HEK293T (cell line): ENCODE measurements around the gene TRPM5.
A peak's percentile ranks its signal among the peaks of the same experiment; 100 is the strongest.
"Not testable (repeated sequence)": the region's sequence is repeated elsewhere in the genome, so short reads cannot be mapped to it uniquely, and the experiment has no call there.

Experiments used
- CTCF ChIA-PET: fragments of 350-600 bp; formaldehyde crosslinking; extraction: SDS; loops from one replicate; lab custom pipeline; 2021; ENCODE audit warnings: antibody characterized with exemption, inconsistent platforms; lab: Yijun Ruan, JAX
- POLR2A ChIA-PET: fragments of 350-600 bp; formaldehyde crosslinking; extraction: SDS; loops from one replicate; lab custom pipeline; 2020; ENCODE audit warnings: antibody characterized with exemption, inconsistent platforms; lab: Yijun Ruan, JAX
- DNase-seq: peaks from one replicate; pipeline ENCODE4 v3.0.0; 2012; ENCODE audit warnings: mixed read lengths; ENCODE audit errors: extremely low spot score
- ARNT ChIP-seq: fragments of 450-650 bp; IDR thresholded peaks from 2 replicates; pipeline ENCODE4 v1.6.1; 2017; ENCODE audit warnings: mild to moderate bottlenecking
- BHLHE40 ChIP-seq: fragments of 450-650 bp; IDR thresholded peaks from 2 replicates; pipeline ENCODE4 v1.6.1; 2016; ENCODE audit warnings: mild to moderate bottlenecking, moderate library complexity, borderline replicate concordance
- CTBP1 ChIP-seq: fragments of 450-650 bp; IDR thresholded peaks from 2 replicates; pipeline ENCODE4 v1.6.1; 2016; ENCODE audit warnings: borderline replicate concordance
- ELF4 ChIP-seq: fragments of 450-650 bp; IDR thresholded peaks from 2 replicates; pipeline ENCODE4 v1.6.1; 2017; ENCODE audit warnings: antibody characterized with exemption
- FOXA1 ChIP-seq: fragments of 450-650 bp; IDR thresholded peaks from 2 replicates; pipeline ENCODE4 v1.6.1; 2016; ENCODE audit warnings: mild to moderate bottlenecking
- FOXK2 ChIP-seq: fragments of 450-650 bp; IDR thresholded peaks from 2 replicates; pipeline ENCODE4 v1.6.1; 2016; ENCODE audit warnings: mild to moderate bottlenecking
- FOXM1 ChIP-seq: fragments of 450-650 bp; IDR thresholded peaks from 2 replicates; pipeline ENCODE4 v1.6.1; 2017; ENCODE audit warnings: mild to moderate bottlenecking, borderline replicate concordance
- HDGF ChIP-seq: fragments of 450-650 bp; IDR thresholded peaks from 2 replicates; pipeline ENCODE4 v1.6.1; 2017; ENCODE audit warnings: antibody characterized with exemption, borderline replicate concordance
- L3MBTL2 ChIP-seq: fragments of 450-650 bp; conservative IDR thresholded peaks from 2 replicates; pipeline ENCODE4 v1.6.1; 2016; ENCODE audit warnings: mild to moderate bottlenecking
- LEF1 ChIP-seq: fragments of 450-650 bp; IDR thresholded peaks from 2 replicates; pipeline ENCODE4 v1.6.1; 2017; ENCODE audit warnings: mild to moderate bottlenecking, borderline replicate concordance
- NFRKB ChIP-seq: fragments of 450-650 bp; IDR thresholded peaks from 2 replicates; pipeline ENCODE4 v1.6.1; 2016; ENCODE audit warnings: mild to moderate bottlenecking, moderate library complexity
- SP1 ChIP-seq: fragments of 450-650 bp; IDR thresholded peaks from 2 replicates; pipeline ENCODE4 v1.6.1; 2017
- SUZ12 ChIP-seq: fragments of 450-650 bp; IDR thresholded peaks from 2 replicates; pipeline ENCODE4 v1.6.1; 2016; ENCODE audit warnings: mild to moderate bottlenecking
- TARDBP ChIP-seq: fragments of 450-650 bp; IDR thresholded peaks from 2 replicates; pipeline ENCODE4 v1.6.1; 2016
- ZNF384 ChIP-seq: fragments of 450-650 bp; IDR thresholded peaks from 2 replicates; pipeline ENCODE4 v1.6.1; 2016
- TF ChIP-seq, protein P1 (sequence below): fragments of 450-650 bp; IDR thresholded peaks from 2 replicates; pipeline ENCODE4 v1.6.1; 2016

TRPM5 gene

DNA sequence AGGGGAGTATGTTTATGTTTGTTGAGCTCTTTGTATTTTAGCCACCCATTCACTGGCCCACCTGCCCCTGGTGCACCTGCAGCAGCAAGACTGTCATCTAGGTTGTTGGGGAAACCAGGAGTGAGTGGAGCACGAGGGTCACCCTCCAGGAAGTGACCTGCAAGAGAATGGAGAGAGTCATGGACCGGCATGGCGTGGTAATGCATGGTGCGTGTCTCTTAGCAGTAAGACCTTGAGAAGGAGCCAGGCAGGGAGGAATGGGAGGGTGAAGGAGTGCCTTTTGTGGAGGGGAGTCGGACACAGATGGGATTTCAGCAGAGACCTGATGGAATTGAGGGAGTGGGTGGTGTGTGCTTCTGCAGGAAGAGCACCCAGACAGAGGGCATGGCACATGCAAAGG, 38.4 kb upstream of the TRPM5 start:
- TF ChIP-seq ZNF384 (no peak), ELF4 (no peak), SP1 (no peak), ARNT (no peak), SUZ12 (no peak), FOXM1 (no peak), FOXA1 (no peak), L3MBTL2 (no peak), CTBP1 (no peak), NFRKB (no peak), TARDBP (no peak), HDGF (no peak), LEF1 (no peak), BHLHE40 (no peak), FOXK2 (no peak)
- TF ChIP-seq, protein P1, sequence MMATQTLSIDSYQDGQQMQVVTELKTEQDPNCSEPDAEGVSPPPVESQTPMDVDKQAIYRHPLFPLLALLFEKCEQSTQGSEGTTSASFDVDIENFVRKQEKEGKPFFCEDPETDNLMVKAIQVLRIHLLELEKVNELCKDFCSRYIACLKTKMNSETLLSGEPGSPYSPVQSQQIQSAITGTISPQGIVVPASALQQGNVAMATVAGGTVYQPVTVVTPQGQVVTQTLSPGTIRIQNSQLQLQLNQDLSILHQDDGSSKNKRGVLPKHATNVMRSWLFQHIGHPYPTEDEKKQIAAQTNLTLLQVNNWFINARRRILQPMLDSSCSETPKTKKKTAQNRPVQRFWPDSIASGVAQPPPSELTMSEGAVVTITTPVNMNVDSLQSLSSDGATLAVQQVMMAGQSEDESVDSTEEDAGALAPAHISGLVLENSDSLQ, result no peak
- ChIA-PET CTCF (no interaction called here), POLR2A (no interaction called here)
- DNase-seq, result peak; percentile 1

DNA sequence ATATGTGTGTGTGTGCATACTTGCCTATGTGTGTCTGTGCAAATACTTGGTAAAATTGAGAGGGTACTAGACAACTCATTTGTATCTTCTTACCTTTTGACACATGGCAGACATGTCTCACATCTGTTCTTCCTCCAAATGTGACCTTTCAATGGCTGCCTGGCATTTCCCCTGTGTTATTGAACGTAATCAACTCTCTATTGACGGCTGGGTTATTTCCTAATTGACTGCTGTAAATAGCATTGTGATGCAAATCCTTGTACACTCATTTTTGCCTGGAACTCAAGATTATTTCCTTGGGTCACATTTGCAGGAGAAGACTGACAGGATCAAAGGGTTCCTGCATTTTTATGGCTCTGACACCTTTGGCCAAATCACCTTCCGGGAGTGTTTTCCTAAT, 37.9 kb upstream of the TRPM5 start:
- DNase-seq, result no peak
- TF ChIP-seq FOXK2 (no peak), ELF4 (no peak), BHLHE40 (no peak), SP1 (no peak), LEF1 (no peak), CTBP1 (no peak), ZNF384 (no peak), HDGF (no peak), NFRKB (no peak), SUZ12 (no peak), FOXM1 (no peak), L3MBTL2 (no peak), FOXA1 (no peak), ARNT (no peak), TARDBP (no peak)
- TF ChIP-seq, protein P1, result no peak
- CTCF ChIA-PET, result no interaction called here
- POLR2A ChIA-PET, result no interaction called here

DNA sequence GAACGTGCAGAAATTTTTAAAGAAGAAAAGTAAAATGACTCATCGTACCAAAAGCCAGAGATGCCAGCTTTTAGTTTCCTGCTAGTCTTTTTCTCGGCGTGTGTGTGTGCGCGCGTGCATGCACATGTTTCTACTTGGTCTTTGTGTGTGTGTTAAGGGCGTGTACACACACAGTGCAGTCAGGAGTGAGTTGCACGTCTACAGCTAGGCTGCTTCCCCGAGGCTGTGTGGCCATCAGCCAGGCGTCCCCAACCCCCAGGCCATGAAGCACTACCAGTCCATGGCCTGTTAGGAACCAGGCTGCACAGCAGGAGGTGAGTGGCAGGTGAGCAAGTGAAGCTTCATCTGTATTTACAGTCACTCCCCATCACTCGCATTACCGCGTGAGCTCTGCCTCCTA, 36.9 kb upstream of the TRPM5 start:
- ChIA-PET CTCF (no interaction called here), POLR2A (no interaction called here)
- TF ChIP-seq ELF4 (no peak), SUZ12 (no peak), NFRKB (no peak), FOXK2 (no peak), TARDBP (no peak), FOXM1 (no peak), ZNF384 (no peak), LEF1 (no peak), CTBP1 (no peak), L3MBTL2 (no peak), ARNT (no peak), FOXA1 (no peak)
- DNase-seq, result no peak

DNA sequence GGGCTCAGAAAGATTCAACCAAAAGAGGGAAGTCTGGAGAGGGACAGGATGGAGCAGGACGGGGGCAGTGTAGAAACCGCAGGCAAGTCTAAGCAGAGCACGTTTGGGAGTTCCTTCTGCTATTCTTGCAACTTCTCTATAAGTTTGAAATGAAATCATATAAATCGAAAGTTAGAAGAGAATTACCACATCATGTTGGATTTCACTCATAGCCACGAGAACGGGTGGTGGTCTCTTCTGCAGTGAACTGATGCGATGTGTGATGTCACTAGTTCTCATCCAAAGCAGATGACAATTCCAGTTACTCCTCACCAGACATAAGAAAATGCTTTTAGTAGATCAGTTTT, 36.5 kb upstream of the TRPM5 start:
- no peak for DNase-seq
- CTCF ChIA-PET, result no interaction called here

DNA sequence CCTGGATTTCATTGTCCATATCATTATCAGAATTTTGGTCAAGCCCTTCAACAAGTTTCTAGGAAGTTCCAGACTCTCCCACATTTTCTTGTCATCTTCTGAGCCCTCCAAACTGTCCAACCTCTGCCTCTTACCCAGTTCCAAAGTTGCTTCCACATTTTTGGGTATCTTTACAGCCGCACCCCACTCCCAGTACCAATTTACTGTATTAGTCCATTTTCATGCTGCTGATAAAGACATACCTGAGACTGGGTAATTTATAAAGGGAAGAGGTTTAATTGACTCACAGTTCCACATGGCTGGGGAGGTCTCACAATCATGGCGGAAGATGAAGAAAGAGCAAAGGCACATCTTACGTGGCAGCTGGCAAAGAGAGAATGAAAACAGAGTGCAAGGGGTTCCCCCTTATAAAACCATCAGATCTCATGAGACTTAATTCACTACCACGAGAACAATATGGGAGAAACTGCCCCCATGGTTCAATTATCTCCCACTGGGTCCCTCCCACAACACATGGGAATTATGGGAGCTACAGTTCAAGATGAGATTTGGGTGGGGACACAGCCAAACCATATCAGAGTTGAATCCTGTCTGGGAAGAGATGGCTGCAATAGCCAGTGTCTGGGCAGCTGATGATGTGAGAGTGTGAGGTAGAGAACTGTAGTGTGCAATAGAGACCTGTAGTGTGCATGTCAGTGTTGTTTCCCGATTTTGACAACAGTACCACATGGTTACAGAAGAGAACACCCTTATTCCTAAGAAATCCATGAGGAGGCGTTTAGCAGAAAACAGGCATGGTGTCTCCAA, 36.0 kb upstream of the TRPM5 start:
- POLR2A ChIA-PET, DNase-seq, CTCF ChIA-PET: not testable (repeated sequence)

More for the DNA sequence above, 36.5 kb upstream of the TRPM5 start:
- TF ChIP-seq CTBP1, result no peak
- TF ChIP-seq ELF4, result no peak
- no peak for TF ChIP-seq FOXK2
- TF ChIP-seq FOXA1, result no peak
- no peak for TF ChIP-seq SUZ12
- TF ChIP-seq, protein P1, result no peak
- no peak for TF ChIP-seq ARNT
- TF ChIP-seq SP1, result no peak
- POLR2A ChIA-PET, result no interaction called here

DNA sequence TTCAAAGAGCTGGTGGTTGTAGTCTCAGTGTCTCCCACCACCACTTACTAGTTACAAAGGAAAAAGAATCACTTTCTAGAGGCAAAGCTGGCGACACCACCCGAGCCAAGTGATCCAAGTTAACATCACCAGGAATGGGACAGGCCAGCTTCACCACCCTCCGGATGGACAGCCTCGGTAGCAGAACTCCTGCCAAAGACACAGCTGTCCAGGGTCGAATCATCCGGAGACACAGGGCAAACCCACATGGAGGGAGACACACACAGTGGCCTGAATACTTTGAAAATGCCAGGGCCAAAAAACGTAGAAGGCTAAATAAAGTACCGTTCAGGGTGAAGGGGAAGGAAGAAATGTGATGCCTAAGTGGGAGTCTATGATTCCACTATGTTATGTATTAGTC, 33.6 kb upstream of the TRPM5 start:
- DNase-seq, result no peak
- TF ChIP-seq HDGF (no peak), CTBP1 (no peak), LEF1 (no peak), FOXK2 (no peak), SP1 (no peak), ELF4 (no peak)
- CTCF ChIA-PET, result no interaction called here

More for the DNA sequence above, 33.6 kb upstream of the TRPM5 start:
- POLR2A ChIA-PET, result no interaction called here
